ENCODE measurements around the gene UBE3B.

Gene UBE3B

DNA sequence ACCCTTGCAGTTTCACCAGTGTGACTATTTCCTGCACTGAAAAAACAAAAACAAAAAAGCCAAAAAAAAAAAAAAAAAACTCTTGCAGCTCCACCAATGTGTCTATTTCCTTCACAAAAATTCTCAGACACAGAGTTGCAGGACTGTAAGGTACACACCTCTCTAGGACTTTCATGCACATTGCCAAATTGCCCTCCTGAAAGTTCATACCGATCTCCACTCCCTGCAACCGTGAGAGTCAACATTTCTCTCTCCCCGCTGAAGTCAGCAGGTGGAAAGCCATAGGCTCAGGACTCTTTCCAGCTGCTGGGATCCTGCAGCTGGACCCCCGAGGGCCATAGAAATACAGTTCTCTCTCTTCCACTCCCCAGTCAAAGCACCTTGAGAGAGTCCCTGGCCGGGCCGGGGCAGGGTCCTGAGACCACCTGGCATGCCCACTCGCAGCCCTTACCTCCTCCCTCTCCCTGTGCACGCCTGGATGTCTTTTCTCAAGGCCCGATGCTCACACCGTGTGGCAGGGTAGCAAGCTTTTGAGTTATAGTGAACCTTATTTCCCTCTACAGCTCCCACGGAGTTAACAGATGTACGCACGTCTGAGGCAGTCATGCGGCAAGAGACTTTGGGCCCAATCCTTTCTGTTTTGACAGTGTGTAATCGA, 72.3 kb downstream of the UBE3B start:
- no peak for TF ChIP-seq CREB5 (CRISPR knock-in tag; IDR thresholded peaks at IDR 0.05; ENCODE audit: low read depth)
- no peak for TF ChIP-seq TCF4 (CRISPR knock-in tag; IDR thresholded peaks at IDR 0.05; ENCODE audit: borderline replicate concordance)
- no peak for TF ChIP-seq PATZ1 (CRISPR knock-in tag; IDR thresholded peaks at IDR 0.05; ENCODE audit: borderline replicate concordance)
- TF ChIP-seq POU6F1 (CRISPR knock-in tag; IDR thresholded peaks at IDR 0.05; ENCODE audit: borderline replicate concordance, low read depth), result no peak
- no peak for TF ChIP-seq ARNTL (CRISPR knock-in tag; IDR thresholded peaks at IDR 0.05; ENCODE audit: borderline replicate concordance, low read depth)
- no peak for ATAC-seq

DNA sequence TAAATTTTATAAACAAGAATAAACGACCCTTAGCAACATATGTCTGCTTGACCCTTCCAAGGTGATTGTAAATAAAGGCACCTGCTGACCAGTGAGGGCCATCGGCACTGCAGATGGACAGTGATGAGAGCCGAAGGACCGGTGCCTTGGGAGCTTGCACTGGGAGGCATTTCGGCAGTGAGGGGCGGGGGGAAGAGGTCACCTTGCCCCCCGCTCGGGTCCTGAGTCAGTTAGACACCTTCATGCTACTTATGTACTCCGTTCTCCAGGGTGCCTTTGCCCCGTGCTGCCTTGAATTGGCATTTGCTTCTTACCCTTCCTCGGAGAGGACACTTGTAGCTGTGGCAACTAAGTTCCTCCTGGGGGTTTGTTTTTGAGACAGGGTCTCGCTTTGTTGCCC, 72.8 kb downstream of the UBE3B start:
- TF ChIP-seq ZFP3 (CRISPR knock-in tag; IDR thresholded peaks at IDR 0.05) (no peak), CSRNP3 (CRISPR knock-in tag; IDR thresholded peaks at IDR 0.05) (no peak), ISL1 (CRISPR knock-in tag; IDR thresholded peaks at IDR 0.05) (no peak), TCF4 (CRISPR knock-in tag; IDR thresholded peaks at IDR 0.05; ENCODE audit: borderline replicate concordance) (no peak), SNAI2 (CRISPR knock-in tag; IDR thresholded peaks at IDR 0.05) (no peak), TSHZ2 (CRISPR knock-in tag; IDR thresholded peaks at IDR 0.05) (no peak), TOX (CRISPR knock-in tag; IDR thresholded peaks at IDR 0.05; ENCODE audit: borderline replicate concordance) (no peak), PATZ1 (CRISPR knock-in tag; IDR thresholded peaks at IDR 0.05; ENCODE audit: borderline replicate concordance) (no peak), PPARA (CRISPR knock-in tag; IDR thresholded peaks at IDR 0.05; ENCODE audit: borderline replicate concordance) (no peak), CSDC2 (CRISPR knock-in tag; IDR thresholded peaks at IDR 0.05) (no peak), ZNF70 (CRISPR knock-in tag; IDR thresholded peaks at IDR 0.05) (no peak), ZNF565 (CRISPR knock-in tag; conservative IDR thresholded peaks at IDR 0.05; ENCODE audit: low read depth) (no peak)
- no peak for ATAC-seq

GRCh38 chr12:109551108-109551507, 73.7 kb downstream of the UBE3B start:
- TF ChIP-seq OSR1 (CRISPR knock-in tag; IDR thresholded peaks at IDR 0.05), result no peak
- TF ChIP-seq BACH2 (CRISPR knock-in tag; IDR thresholded peaks at IDR 0.05; ENCODE audit: borderline replicate concordance), result no peak
- TF ChIP-seq CREB5 (CRISPR knock-in tag; IDR thresholded peaks at IDR 0.05; ENCODE audit: low read depth), result no peak
- no peak for ATAC-seq

All from SK-N-SH treated with all-trans-retinoic acid at 6 μM for 48 hours (cell line).